A204.1 (cell line): ENCODE measurements around the gene MYMK.

Source experiments
- FAIRE-seq: peaks from 2 replicates; lab custom pipeline; 2012; peaks lifted over from hg19 to GRCh38; lab: Jason Lieb, UNC

The MYMK gene

GRCh38 chr9:133499892-133500270, 24.9 kb downstream of the MYMK start:
- no peak for FAIRE-seq

GRCh38 chr9:133499132-133499891, 25.4 kb downstream of the MYMK start:
- FAIRE-seq = no peak

- no peak for FAIRE-seq
These were observed 27.6 kb downstream of the MYMK start for GRCh38 chr9:133496861-133497842.

- no peak for FAIRE-seq
These were observed 29.1 kb downstream of the MYMK start for GRCh38 chr9:133495327-133496293.

- no peak for FAIRE-seq
These were observed 30.0 kb downstream of the MYMK start for GRCh38 chr9:133494636-133495326.

- no peak for FAIRE-seq
These were observed 30.8 kb downstream of the MYMK start for GRCh38 chr9:133493845-133494540.

GRCh38 chr9:133493428-133493827, 31.3 kb downstream of the MYMK start:
- no peak for FAIRE-seq

- FAIRE-seq = no peak
These were observed 32.4 kb downstream of the MYMK start for GRCh38 chr9:133492061-133493021.

GRCh38 chr9:133491656-133491925, 33.2 kb downstream of the MYMK start:
- FAIRE-seq = no peak

- no peak for FAIRE-seq
These were observed 33.7 kb downstream of the MYMK start for GRCh38 chr9:133490865-133491655.

- no peak for FAIRE-seq
These were observed 34.5 kb downstream of the MYMK start for GRCh38 chr9:133490201-133490681.

GRCh38 chr9:133489253-133490190, 35.2 kb downstream of the MYMK start:
- FAIRE-seq = no peak

GRCh38 chr9:133488686-133489252, 36.0 kb downstream of the MYMK start:
- no peak for FAIRE-seq

GRCh38 chr9:133487331-133487725, 37.4 kb downstream of the MYMK start:
- no peak for FAIRE-seq

GRCh38 chr9:133485531-133486260, 39.1 kb downstream of the MYMK start:
- FAIRE-seq = no peak

- FAIRE-seq = no peak
These were observed 39.9 kb downstream of the MYMK start for GRCh38 chr9:133484671-133485437.
